ENCODE measurements around the gene CHSY1.
A peak's percentile ranks its signal among the peaks of the same experiment; 100 is the strongest.

Gene CHSY1

GRCh38 chr15:101193120-101193644, 58.7 kb downstream of the CHSY1 start:
- Histone ChIP-seq H3K36me3 (ENCODE audit: low read depth) (no peaks in the 10 kb centered on the region), H3K4me1 (ENCODE audit: insufficient read depth, poor library complexity, severe bottlenecking) (peaks cover 64% of the 10 kb centered on the region), H3K27ac (ENCODE audit: poor library complexity, severe bottlenecking) (no peak overlapping the region), H3K4me3 (ENCODE audit: severe bottlenecking) (no peak overlapping the region), H3K27me3 (ENCODE audit: insufficient read depth, poor library complexity, severe bottlenecking) (no peaks in the 10 kb centered on the region), H3K9me3 (ENCODE audit: severe bottlenecking) (no peaks in the 10 kb centered on the region)
- TF ChIP-seq, protein P1, sequence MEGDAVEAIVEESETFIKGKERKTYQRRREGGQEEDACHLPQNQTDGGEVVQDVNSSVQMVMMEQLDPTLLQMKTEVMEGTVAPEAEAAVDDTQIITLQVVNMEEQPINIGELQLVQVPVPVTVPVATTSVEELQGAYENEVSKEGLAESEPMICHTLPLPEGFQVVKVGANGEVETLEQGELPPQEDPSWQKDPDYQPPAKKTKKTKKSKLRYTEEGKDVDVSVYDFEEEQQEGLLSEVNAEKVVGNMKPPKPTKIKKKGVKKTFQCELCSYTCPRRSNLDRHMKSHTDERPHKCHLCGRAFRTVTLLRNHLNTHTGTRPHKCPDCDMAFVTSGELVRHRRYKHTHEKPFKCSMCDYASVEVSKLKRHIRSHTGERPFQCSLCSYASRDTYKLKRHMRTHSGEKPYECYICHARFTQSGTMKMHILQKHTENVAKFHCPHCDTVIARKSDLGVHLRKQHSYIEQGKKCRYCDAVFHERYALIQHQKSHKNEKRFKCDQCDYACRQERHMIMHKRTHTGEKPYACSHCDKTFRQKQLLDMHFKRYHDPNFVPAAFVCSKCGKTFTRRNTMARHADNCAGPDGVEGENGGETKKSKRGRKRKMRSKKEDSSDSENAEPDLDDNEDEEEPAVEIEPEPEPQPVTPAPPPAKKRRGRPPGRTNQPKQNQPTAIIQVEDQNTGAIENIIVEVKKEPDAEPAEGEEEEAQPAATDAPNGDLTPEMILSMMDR (IDR thresholded peaks at IDR 0.05; ENCODE audit: poor library complexity, severe bottlenecking) = no peak
- DNase-seq (ENCODE audit: low spot score) (no peak), ATAC-seq (ENCODE audit: low read depth) (peak; percentile 3; the same call in 1 of the 3 replicates)

DNA sequence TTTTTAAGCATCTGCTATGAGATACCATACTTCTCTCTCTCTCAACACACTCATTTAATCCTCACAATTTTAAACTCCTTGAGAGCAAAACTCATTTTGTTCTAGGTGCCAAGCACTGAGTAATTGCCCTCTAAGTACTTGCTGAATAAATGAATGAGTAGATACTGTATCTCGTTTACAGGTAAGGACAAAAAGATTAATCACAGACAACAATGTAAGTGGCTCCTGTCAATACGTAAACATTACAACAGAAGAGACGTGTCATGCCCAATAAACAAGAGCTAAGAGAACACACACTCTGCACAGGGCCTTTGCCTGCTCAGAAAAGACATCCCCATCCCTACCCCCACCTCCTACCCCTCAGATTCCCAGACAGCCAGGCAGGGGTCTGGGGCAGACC, 59.8 kb downstream of the CHSY1 start:
- H3K4me1 ChIP-seq (ENCODE audit: insufficient read depth, poor library complexity, severe bottlenecking) = peaks cover 75% of the 10 kb centered on the region
- peaks cover 2% of the 10 kb centered on the region for H3K36me3 ChIP-seq (ENCODE audit: low read depth)
- H3K4me3 ChIP-seq (ENCODE audit: severe bottlenecking) = no peak overlapping the region
- no peaks in the 10 kb centered on the region for H3K9me3 ChIP-seq (ENCODE audit: severe bottlenecking)
- peak overlapping the region; percentile 92 for H3K27ac ChIP-seq (ENCODE audit: poor library complexity, severe bottlenecking)
- no peaks in the 10 kb centered on the region for H3K27me3 ChIP-seq (ENCODE audit: insufficient read depth, poor library complexity, severe bottlenecking)
- ATAC-seq (ENCODE audit: low read depth) = no peak
- TF ChIP-seq, protein P1 (IDR thresholded peaks at IDR 0.05; ENCODE audit: poor library complexity, severe bottlenecking) = no peak
- DNase-seq (ENCODE audit: low spot score) = no peak

DNA sequence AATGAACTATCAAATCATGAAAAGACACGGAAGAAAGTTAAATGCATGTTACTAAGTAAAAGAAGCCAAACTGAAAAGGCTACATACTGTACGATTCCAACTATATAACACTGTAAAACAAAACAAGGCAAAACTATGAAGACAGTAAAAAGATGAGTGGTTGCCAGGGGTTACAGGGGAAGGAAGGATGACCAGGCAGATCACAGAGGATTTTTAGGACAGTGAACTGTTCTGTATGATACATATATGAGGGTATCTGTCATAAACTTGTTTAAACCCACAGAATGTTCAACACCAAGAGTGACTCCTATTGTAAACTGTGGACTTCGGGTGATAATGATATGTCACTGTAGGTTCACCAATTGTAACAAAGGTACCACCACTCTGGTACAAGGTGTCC, 60.6 kb downstream of the CHSY1 start:
- Histone ChIP-seq H3K9me3 (ENCODE audit: severe bottlenecking) (no peaks in the 10 kb centered on the region), H3K27me3 (ENCODE audit: insufficient read depth, poor library complexity, severe bottlenecking) (no peaks in the 10 kb centered on the region), H3K27ac (ENCODE audit: poor library complexity, severe bottlenecking) (peak overlapping the region; percentile 92), H3K4me3 (ENCODE audit: severe bottlenecking) (no peak overlapping the region), H3K36me3 (ENCODE audit: low read depth) (peaks cover 10% of the 10 kb centered on the region), H3K4me1 (ENCODE audit: insufficient read depth, poor library complexity, severe bottlenecking) (peaks cover 81% of the 10 kb centered on the region)
- ATAC-seq (ENCODE audit: low read depth) (no peak), DNase-seq (ENCODE audit: low spot score) (no peak)
- TF ChIP-seq, protein P1 (IDR thresholded peaks at IDR 0.05; ENCODE audit: poor library complexity, severe bottlenecking) = no peak

GRCh38 chr15:101190092-101190595, 61.7 kb downstream of the CHSY1 start:
- Histone ChIP-seq H3K27ac (ENCODE audit: poor library complexity, severe bottlenecking) (peak overlapping the region; percentile 92), H3K36me3 (ENCODE audit: low read depth) (peaks cover 14% of the 10 kb centered on the region), H3K4me1 (ENCODE audit: insufficient read depth, poor library complexity, severe bottlenecking) (peaks cover 80% of the 10 kb centered on the region), H3K9me3 (ENCODE audit: severe bottlenecking) (no peaks in the 10 kb centered on the region), H3K4me3 (ENCODE audit: severe bottlenecking) (no peak overlapping the region), H3K27me3 (ENCODE audit: insufficient read depth, poor library complexity, severe bottlenecking) (no peaks in the 10 kb centered on the region)
- TF ChIP-seq, protein P1 (IDR thresholded peaks at IDR 0.05; ENCODE audit: poor library complexity, severe bottlenecking) = no peak
- no peak for DNase-seq (ENCODE audit: low spot score)
- no peak for ATAC-seq (ENCODE audit: low read depth)

- Histone ChIP-seq H3K36me3 (ENCODE audit: low read depth) (peaks cover 14% of the 10 kb centered on the region), H3K4me3 (ENCODE audit: severe bottlenecking) (peak overlapping the region; percentile 20), H3K27me3 (ENCODE audit: insufficient read depth, poor library complexity, severe bottlenecking) (no peaks in the 10 kb centered on the region), H3K27ac (ENCODE audit: poor library complexity, severe bottlenecking) (peak overlapping the region; percentile 92), H3K4me1 (ENCODE audit: insufficient read depth, poor library complexity, severe bottlenecking) (peaks cover 74% of the 10 kb centered on the region), H3K9me3 (ENCODE audit: severe bottlenecking) (no peaks in the 10 kb centered on the region)
- DNase-seq (ENCODE audit: low spot score) (no peak), ATAC-seq (ENCODE audit: low read depth) (0 out of 3 replicates have a peak, but pooled peaks have one; percentile 1)
- TF ChIP-seq, protein P1 (IDR thresholded peaks at IDR 0.05; ENCODE audit: poor library complexity, severe bottlenecking) = no peak
Observed at GRCh38 chr15:101189409-101190091, 62.3 kb downstream of the CHSY1 start.
